ENCODE results near the gene RALB. TPM values are rescaled to one million over a fixed set of nuclear protein-coding genes. Genes with fewer than 3 reads are reported as not detected.

RALB gene
- total and polyA plus RNA-seq, 2 of the 8 experiments (the other 6 are each of a cell fraction or from before 2014, with no cell fraction given), result 12.0 to 16.6 TPM

GRCh38 chr2:120246546-120247300 is 5.9 kb upstream of the RALB start:
- ChIA-PET POLR2A (ENCODE audit: partially characterized antibody) (interaction anchor here (1.3 to 1.4 kb wide), 2 partner anchors 22 to 24 kb away, joined by 3 read pairs; partner anchors contain the start of gene TMEM185B), CTCF (ENCODE audit: partially characterized antibody) (interaction anchor here (0.9 to 1.7 kb wide), 6 partner anchors 14 to 306 kb away, joined by 3 to 6 read pairs (median 3); no protein-coding TSS in a partner anchor)
- no peak overlapping the region for H2AFZ ChIP-seq (ENCODE audit: low read length)
- H3K18ac ChIP-seq (ENCODE audit: extremely low read depth, low read length), result no peak overlapping the region; the same call in 1 of the 2 replicates
- no peaks in the 10 kb centered on the region for H3K9me3 ChIP-seq (ENCODE audit: insufficient read depth in 2 of 2, low read depth in 1 of 2, low read length in 1 of 2)
- H2BK12ac ChIP-seq (ENCODE audit: low read depth, low read length), result peak overlapping the region; percentile 60; the same call in 1 of the 2 replicates
- H3K27ac ChIP-seq (ENCODE audit: low read depth, low read length), result no peak overlapping the region
- H3K14ac ChIP-seq (ENCODE audit: insufficient read length), result no peak overlapping the region
- DNase-seq (ENCODE audit: low read depth in 1 of 2, low spot score in 2 of 2), result no peak
- no peaks in the 10 kb centered on the region for H3K79me1 ChIP-seq (ENCODE audit: low read depth, low read length)
- H4K5ac ChIP-seq (ENCODE audit: insufficient read length, low read depth, low read length), result no peak overlapping the region
- FAIRE-seq, result no peak
- H2AK5ac ChIP-seq (ENCODE audit: low read depth, low read length), result 0 out of 2 replicates have a peak overlapping the region, but pooled peaks have one; percentile 2
- no peaks in the 10 kb centered on the region for H3K36me3 ChIP-seq (ENCODE audit: control insufficient read depth in 2 of 4, insufficient read depth in 4 of 4, low read length in 3 of 4)
- H3K4ac ChIP-seq (replicated peaks; ENCODE audit: insufficient read length, low read depth, low read length), result no peak overlapping the region
- H3K4me1 ChIP-seq (replicated peaks in 1 of 4; ENCODE audit: control insufficient read depth in 3 of 4, insufficient read depth in 4 of 4, low read length in 3 of 4), result peaks cover 7 to 20% (median 13%) of the 10 kb centered on the region in 4 experiments
- H3K23me2 ChIP-seq (ENCODE audit: low read depth, low read length), result no peaks in the 10 kb centered on the region; the same call in 1 of the 2 replicates
- H3K79me2 ChIP-seq (ENCODE audit: control insufficient read depth in 1 of 2, insufficient read depth in 2 of 2, low read length in 2 of 2), result no peaks in the 10 kb centered on the region
- 89% methylated on average over 16 of the region's 20 CpGs; no CpG with 5 or more reads in 1 of the 2 experiments for WGBS, 2 experiments (ENCODE audit: extremely low coverage in 1 of 2, insufficient coverage in 1 of 2, insufficient read length in 1 of 2, insufficient replicate concordance in 2 of 2, low coverage in 1 of 2, low lambda C conversion rate in 2 of 2, missing lambda C conversion rate in 1 of 2)
- H3K27me3 ChIP-seq (replicated peaks in 1 of 4; ENCODE audit: control insufficient read depth in 3 of 4, extremely low read depth in 1 of 4, insufficient read depth in 3 of 4, low read length in 3 of 4), result peaks cover 7 to 25% (median 16%) of the 10 kb centered on the region in 4 experiments
- no peak overlapping the region for H4K91ac ChIP-seq (replicated peaks; ENCODE audit: insufficient read length, low read length)
- H2BK15ac ChIP-seq (ENCODE audit: low read length), result peak overlapping the region; percentile 88; the same call in 1 of the 2 replicates
- H2BK20ac ChIP-seq (ENCODE audit: low read length), result no peak overlapping the region
- no peak overlapping the region for H2BK120ac ChIP-seq (replicated peaks; ENCODE audit: low read depth, low read length)
- H3K56ac ChIP-seq (replicated peaks; ENCODE audit: insufficient read length, low read depth, low read length), result no peak overlapping the region
- H4K20me1 ChIP-seq (replicated peaks in 1 of 2; ENCODE audit: control insufficient read depth in 1 of 2, insufficient read depth in 2 of 2, low read length in 2 of 2), result peaks cover 0 to 1% of the 10 kb centered on the region in 2 experiments
- no peak overlapping the region for H3K4me3 ChIP-seq (ENCODE audit: extremely low read depth in 1 of 4, insufficient read depth in 2 of 4, low read depth in 3 of 4, low read length in 4 of 4)
- no peak overlapping the region for H3K23ac ChIP-seq (ENCODE audit: insufficient read length)
- 0 out of 2 replicates have a peak overlapping the region, but pooled peaks have one; percentile 1 for H2BK5ac ChIP-seq (ENCODE audit: low read depth, low read length)
- no peak overlapping the region for H4K8ac ChIP-seq (ENCODE audit: extremely low read depth, insufficient read depth, low read length)
- peak overlapping the region in 1 of 2 experiments; percentile 20; a peak in 1 of 4 replicates for H3K4me2 ChIP-seq (ENCODE audit: insufficient read depth in 1 of 2, low read depth in 2 of 2, low read length in 2 of 2)
- no peak overlapping the region for H3K9ac ChIP-seq (replicated peaks in 1 of 4; ENCODE audit: extremely low read depth in 1 of 4, low read depth in 3 of 4, low read length in 3 of 4)
- TF ChIP-seq TEAD4 (IDR thresholded peaks at IDR 0.05; ENCODE audit: low read depth, low read length) (no peak), PHF8 (conservative IDR thresholded peaks at IDR 0.05; ENCODE audit: low read depth, low read length) (no peak), ATF2 (IDR thresholded peaks at IDR 0.05; ENCODE audit: low read length) (no peak), RNF2 (IDR thresholded peaks at IDR 0.05; ENCODE audit: borderline replicate concordance, low read depth, low read length, missing control alignments, poor library complexity, severe bottlenecking) (no peak), SIN3A (conservative IDR thresholded peaks at IDR 0.05 in 1 of 2, IDR thresholded peaks at IDR 0.05 in 1 of 2; ENCODE audit: low read depth in 1 of 2, low read length in 2 of 2) (no peak), YY1 (IDR thresholded peaks at IDR 0.05; ENCODE audit: low read depth, low read length) (no peak), CHD2 (IDR thresholded peaks at IDR 0.05; ENCODE audit: low read length) (no peak)
